ENCODE data around the gene ZNF503.

The ZNF503 gene

DNA sequence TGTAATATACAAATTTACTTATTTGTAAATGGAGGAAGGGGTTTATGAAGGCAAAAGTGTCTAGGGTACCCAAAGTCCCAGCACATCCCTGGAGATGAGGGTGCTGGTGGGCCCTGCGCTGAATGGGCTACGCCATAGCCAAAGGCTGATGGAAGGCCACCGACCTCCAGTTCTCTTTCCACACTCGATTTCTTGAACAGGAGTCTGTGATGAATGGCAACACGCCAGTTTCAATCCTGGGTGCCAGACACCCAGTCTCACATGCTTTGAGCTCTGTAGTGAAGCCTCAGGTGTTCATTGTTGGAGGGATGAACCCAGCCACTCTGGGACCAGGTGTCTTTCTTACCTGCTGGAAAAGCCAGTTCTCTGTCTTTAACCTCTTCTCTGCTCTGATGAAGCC lies 30.6 kb upstream of the ZNF503 start:
- TF ChIP-seq, protein P1, sequence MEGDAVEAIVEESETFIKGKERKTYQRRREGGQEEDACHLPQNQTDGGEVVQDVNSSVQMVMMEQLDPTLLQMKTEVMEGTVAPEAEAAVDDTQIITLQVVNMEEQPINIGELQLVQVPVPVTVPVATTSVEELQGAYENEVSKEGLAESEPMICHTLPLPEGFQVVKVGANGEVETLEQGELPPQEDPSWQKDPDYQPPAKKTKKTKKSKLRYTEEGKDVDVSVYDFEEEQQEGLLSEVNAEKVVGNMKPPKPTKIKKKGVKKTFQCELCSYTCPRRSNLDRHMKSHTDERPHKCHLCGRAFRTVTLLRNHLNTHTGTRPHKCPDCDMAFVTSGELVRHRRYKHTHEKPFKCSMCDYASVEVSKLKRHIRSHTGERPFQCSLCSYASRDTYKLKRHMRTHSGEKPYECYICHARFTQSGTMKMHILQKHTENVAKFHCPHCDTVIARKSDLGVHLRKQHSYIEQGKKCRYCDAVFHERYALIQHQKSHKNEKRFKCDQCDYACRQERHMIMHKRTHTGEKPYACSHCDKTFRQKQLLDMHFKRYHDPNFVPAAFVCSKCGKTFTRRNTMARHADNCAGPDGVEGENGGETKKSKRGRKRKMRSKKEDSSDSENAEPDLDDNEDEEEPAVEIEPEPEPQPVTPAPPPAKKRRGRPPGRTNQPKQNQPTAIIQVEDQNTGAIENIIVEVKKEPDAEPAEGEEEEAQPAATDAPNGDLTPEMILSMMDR (conservative IDR thresholded peaks at IDR 0.05; ENCODE audit: low read depth, low read length): no peak
- no peak overlapping the region for H3K4me3 ChIP-seq (IDR thresholded peaks at IDR 0.05; ENCODE audit: insufficient read depth, low read depth, low read length)
- H3K9ac ChIP-seq: no peak overlapping the region
- no peaks in the 10 kb centered on the region for H4K20me1 ChIP-seq (ENCODE audit: insufficient read depth)
- no peaks in the 10 kb centered on the region for H3K36me3 ChIP-seq (ENCODE audit: insufficient read depth)
- H3K4me2 ChIP-seq: peak overlapping the region; percentile 17; the same call in 1 of the 2 replicates
- no peaks in the 10 kb centered on the region for H3K4me1 ChIP-seq (ENCODE audit: low read depth, poor library complexity, severe bottlenecking)
- no peaks in the 10 kb centered on the region for H3K79me2 ChIP-seq (ENCODE audit: insufficient read depth, low read depth)
- H3K27me3 ChIP-seq (ENCODE audit: insufficient read depth, low read depth): no peaks in the 10 kb centered on the region
- H2AFZ ChIP-seq (ENCODE audit: low read depth): peak overlapping the region; percentile 86; the same call in 1 of the 2 replicates
- H3K27ac ChIP-seq: no peak overlapping the region

DNA sequence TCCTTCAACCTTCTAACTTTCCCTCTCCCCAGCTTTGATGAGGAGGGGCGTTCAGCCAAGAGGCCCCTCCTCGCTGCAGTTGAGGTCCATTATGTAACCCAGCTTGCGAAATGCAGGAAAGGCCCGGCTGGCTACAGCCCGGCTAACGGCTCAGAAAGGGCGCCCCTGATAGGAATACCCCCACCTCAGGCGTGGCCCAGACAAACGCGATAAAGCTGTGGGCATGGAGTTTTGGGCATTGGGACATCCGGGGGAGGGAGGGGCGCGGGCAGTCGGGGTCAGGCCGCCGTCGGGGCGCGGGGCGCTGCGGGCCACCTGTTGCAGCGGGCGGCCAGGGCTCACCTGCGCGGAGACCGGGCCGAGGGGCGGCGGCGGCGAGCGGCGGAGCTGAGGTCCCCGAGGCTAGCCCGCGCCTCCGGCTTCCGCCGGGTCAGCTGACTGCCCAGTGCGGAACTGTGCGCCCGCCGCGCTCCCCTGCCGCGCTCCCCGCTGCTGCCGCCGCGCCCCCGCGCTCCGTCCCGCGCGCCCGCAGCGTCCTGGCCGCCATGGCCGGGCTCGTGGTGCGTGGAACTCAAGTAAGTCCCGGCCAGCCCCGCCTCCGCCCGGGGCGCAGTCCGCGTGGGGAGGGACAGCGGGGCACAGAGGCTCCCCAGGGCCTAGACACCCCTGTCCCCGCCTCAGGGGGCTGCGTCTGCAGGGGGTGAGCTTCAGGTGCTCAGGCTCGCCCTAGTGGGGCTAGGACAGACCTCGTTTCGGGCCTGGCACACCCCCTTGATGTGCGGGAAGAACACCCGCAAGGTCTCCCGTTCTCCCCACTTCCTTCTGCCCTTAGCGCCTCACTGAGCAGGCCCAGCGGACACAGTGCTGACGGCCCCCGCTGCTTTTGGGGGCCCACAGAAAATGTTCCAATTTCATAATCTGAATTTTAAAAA lies 29.9 kb upstream of the ZNF503 start, which contains the start of gene LRMDA:
Gene LRMDA, plus strand, starts transcription at position 445 of the 932 bp plus-strand sequence.
- no peaks in the 10 kb centered on the region for H3K4me1 ChIP-seq (ENCODE audit: low read depth, poor library complexity, severe bottlenecking)
- no peak within 1 kb of the TSS for H3K4me3 ChIP-seq (IDR thresholded peaks at IDR 0.05; ENCODE audit: insufficient read depth, low read depth, low read length)
- H2AFZ ChIP-seq (ENCODE audit: low read depth): peak within 1 kb of the TSS; percentile 86
- no peaks in the 10 kb centered on the region for H3K79me2 ChIP-seq (ENCODE audit: insufficient read depth, low read depth)
- no peaks in the 10 kb centered on the region for H4K20me1 ChIP-seq (ENCODE audit: insufficient read depth)
- H3K27me3 ChIP-seq (ENCODE audit: insufficient read depth, low read depth): no peaks in the 10 kb centered on the region
- H3K27ac ChIP-seq: no peak within 1 kb of the TSS
- TF ChIP-seq, protein P1 (conservative IDR thresholded peaks at IDR 0.05; ENCODE audit: low read depth, low read length): no peak
- H3K36me3 ChIP-seq (ENCODE audit: insufficient read depth): no peaks in the 10 kb centered on the region
- peak within 1 kb of the TSS; percentile 39; the same call in 1 of the 2 replicates for H3K9ac ChIP-seq
- peak within 1 kb of the TSS; percentile 17 for H3K4me2 ChIP-seq

DNA sequence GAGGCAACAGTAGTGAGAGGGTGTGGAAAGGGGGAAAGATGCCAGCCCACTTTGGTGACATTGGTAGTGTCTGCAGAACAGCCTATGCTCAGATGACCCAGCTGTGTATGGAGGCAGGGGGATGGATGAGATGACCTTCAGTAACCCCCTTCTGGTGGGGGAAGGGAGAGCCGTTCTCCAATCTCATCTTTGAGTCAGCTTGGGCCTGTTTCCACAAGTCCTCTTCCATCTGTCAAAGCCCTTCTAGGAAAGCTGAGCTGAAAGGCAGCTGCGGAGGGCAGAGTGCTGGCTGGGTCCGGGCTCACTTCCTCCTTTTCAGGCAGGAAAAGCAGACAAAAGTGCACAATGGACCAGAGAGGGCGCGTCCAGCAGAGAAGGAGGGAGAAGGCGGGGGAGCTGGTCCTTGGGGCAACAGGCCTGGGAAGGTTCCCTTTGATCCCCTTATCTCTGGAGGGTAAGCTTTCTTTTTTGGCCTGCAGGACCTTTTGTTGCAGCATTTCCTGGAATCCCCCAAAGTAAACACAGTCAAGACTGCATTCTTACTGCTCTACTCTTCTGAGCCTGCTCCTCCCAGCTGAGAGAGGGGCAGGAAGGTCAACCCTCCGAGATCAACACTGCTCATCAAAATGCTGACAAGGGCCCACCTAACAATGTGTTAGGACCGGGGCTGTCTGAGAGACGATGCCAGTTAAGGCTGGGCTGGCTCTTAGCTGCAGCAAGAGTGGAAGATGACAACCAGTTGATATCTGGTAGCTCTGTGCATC lies 28.6 kb upstream of the ZNF503 start:
- TF ChIP-seq, protein P1 (conservative IDR thresholded peaks at IDR 0.05; ENCODE audit: low read depth, low read length): no peak
- Histone ChIP-seq H3K4me2 (no peak overlapping the region), H3K4me3 (IDR thresholded peaks at IDR 0.05; ENCODE audit: insufficient read depth, low read depth, low read length) (no peak overlapping the region), H3K79me2 (ENCODE audit: insufficient read depth, low read depth) (no peaks in the 10 kb centered on the region), H3K4me1 (ENCODE audit: low read depth, poor library complexity, severe bottlenecking) (no peaks in the 10 kb centered on the region), H3K27me3 (ENCODE audit: insufficient read depth, low read depth) (no peaks in the 10 kb centered on the region), H2AFZ (ENCODE audit: low read depth) (no peak overlapping the region), H3K27ac (no peak overlapping the region), H3K36me3 (ENCODE audit: insufficient read depth) (no peaks in the 10 kb centered on the region), H4K20me1 (ENCODE audit: insufficient read depth) (no peaks in the 10 kb centered on the region), H3K9ac (no peak overlapping the region)

DNA sequence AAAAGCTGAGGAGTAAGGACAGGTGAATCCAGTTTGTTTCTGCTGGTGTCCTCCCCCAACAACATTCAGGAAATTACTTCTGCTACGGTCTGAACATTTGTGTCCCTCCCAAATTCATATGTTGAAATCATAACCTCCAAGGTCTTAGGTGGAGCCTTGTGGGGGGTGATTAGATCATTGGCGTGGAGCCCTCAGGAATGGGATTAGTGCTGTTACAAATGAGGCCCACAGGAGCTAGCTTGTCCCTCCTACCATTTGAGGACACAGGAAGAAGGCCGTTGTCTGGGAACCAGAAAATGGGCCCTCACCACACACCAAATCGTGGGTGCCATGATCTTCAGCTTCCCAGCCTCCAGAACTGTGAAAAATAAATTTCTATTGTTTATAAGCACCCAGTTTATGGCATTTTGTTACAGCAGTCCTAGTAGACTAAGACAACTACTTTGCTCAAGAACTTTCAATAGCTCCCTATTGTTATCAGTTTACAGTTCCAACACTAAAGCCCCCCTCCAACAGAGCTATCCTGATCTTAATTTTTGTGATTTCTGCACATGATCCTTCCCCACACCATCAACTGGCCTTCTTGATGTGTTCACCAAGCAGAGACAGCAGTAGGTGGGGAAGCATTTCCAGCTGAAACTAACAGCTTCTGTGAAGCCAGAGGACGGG lies 27.7 kb upstream of the ZNF503 start:
- Histone ChIP-seq H3K36me3 (ENCODE audit: insufficient read depth) (no peaks in the 10 kb centered on the region), H3K27ac (no peak overlapping the region), H3K79me2 (ENCODE audit: insufficient read depth, low read depth) (no peaks in the 10 kb centered on the region), H3K27me3 (ENCODE audit: insufficient read depth, low read depth) (no peaks in the 10 kb centered on the region), H4K20me1 (ENCODE audit: insufficient read depth) (no peaks in the 10 kb centered on the region), H2AFZ (ENCODE audit: low read depth) (no peak overlapping the region), H3K4me2 (no peak overlapping the region), H3K9ac (no peak overlapping the region), H3K4me3 (IDR thresholded peaks at IDR 0.05; ENCODE audit: insufficient read depth, low read depth, low read length) (no peak overlapping the region), H3K4me1 (ENCODE audit: low read depth, poor library complexity, severe bottlenecking) (no peaks in the 10 kb centered on the region)
- TF ChIP-seq, protein P1 (conservative IDR thresholded peaks at IDR 0.05; ENCODE audit: low read depth, low read length): no peak
